ENCODE data around the gene ARPC4.

DNA sequence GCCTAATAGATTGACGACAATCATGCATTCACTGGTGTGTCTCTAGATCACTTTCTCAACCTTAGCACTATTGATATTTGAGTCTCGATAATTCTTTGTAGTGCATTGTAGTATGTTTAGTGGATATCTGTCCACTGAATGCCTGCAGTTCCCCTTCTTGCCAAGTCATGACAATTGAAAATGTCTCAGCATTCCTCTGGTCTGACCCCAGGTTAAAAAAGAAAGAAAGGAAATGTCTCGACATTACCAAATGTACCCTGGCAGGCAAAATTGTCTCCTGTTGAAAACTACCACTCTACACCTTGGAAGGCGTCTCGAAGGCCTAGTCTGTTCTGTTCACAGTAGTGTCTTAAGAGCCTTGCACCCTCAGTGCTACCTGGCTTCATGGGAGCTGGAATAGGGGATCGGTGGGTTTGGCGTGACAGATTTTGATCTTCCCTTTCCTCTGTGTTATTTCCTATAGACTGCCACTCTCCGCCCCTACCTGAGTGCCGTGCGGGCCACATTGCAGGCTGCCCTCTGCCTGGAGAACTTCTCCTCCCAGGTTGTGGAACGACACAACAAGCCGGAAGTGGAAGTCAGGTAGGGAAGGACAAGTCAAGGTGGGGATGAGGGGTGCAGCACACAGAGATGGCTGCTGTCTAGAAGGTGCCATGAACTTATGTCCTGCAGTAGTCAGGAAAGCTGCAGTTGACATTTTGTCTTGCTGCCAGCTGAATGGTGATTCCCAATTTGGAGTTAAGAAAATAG is 4.5 kb downstream of the ARPC4 start:
- TF ChIP-seq ZNF70 (CRISPR knock-in tag; IDR thresholded peaks at IDR 0.05) (no peak), ZFP30 (CRISPR knock-in tag; IDR thresholded peaks at IDR 0.05) (no peak), ARNTL (CRISPR knock-in tag; IDR thresholded peaks at IDR 0.05; ENCODE audit: borderline replicate concordance, low read depth) (no peak), ZFP3 (CRISPR knock-in tag; IDR thresholded peaks at IDR 0.05) (no peak), ZNF565 (CRISPR knock-in tag; conservative IDR thresholded peaks at IDR 0.05; ENCODE audit: low read depth) (no peak), OSR1 (CRISPR knock-in tag; IDR thresholded peaks at IDR 0.05) (no peak), PPARA (CRISPR knock-in tag; IDR thresholded peaks at IDR 0.05; ENCODE audit: borderline replicate concordance) (no peak), RARB (CRISPR knock-in tag; IDR thresholded peaks at IDR 0.05) (no peak), BACH2 (CRISPR knock-in tag; IDR thresholded peaks at IDR 0.05; ENCODE audit: borderline replicate concordance) (no peak)
- TF ChIP-seq, protein P1, sequence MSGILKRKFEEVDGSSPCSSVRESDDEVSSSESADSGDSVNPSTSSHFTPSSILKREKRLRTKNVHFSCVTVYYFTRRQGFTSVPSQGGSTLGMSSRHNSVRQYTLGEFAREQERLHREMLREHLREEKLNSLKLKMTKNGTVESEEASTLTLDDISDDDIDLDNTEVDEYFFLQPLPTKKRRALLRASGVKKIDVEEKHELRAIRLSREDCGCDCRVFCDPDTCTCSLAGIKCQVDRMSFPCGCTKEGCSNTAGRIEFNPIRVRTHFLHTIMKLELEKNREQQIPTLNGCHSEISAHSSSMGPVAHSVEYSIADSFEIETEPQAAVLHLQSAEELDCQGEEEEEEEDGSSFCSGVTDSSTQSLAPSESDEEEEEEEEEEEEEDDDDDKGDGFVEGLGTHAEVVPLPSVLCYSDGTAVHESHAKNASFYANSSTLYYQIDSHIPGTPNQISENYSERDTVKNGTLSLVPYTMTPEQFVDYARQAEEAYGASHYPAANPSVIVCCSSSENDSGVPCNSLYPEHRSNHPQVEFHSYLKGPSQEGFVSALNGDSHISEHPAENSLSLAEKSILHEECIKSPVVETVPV (CRISPR knock-in tag; IDR thresholded peaks at IDR 0.05), result no peak
- TF ChIP-seq, protein P2, sequence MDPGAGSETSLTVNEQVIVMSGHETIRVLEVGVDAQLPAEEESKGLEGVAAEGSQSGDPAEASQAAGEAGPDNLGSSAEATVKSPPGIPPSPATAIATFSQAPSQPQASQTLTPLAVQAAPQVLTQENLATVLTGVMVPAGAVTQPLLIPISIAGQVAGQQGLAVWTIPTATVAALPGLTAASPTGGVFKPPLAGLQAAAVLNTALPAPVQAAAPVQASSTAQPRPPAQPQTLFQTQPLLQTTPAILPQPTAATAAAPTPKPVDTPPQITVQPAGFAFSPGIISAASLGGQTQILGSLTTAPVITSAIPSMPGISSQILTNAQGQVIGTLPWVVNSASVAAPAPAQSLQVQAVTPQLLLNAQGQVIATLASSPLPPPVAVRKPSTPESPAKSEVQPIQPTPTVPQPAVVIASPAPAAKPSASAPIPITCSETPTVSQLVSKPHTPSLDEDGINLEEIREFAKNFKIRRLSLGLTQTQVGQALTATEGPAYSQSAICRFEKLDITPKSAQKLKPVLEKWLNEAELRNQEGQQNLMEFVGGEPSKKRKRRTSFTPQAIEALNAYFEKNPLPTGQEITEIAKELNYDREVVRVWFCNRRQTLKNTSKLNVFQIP (CRISPR knock-in tag; IDR thresholded peaks at IDR 0.05; ENCODE audit: borderline replicate concordance, low read depth), result no peak
- TF ChIP-seq, protein P3, sequence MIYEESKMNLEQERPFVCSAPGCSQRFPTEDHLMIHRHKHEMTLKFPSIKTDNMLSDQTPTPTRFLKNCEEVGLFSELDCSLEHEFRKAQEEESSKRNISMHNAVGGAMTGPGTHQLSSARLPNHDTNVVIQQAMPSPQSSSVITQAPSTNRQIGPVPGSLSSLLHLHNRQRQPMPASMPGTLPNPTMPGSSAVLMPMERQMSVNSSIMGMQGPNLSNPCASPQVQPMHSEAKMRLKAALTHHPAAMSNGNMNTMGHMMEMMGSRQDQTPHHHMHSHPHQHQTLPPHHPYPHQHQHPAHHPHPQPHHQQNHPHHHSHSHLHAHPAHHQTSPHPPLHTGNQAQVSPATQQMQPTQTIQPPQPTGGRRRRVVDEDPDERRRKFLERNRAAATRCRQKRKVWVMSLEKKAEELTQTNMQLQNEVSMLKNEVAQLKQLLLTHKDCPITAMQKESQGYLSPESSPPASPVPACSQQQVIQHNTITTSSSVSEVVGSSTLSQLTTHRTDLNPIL (CRISPR knock-in tag; IDR thresholded peaks at IDR 0.05; ENCODE audit: low read depth), result no peak
